Measurements from ENCODE around the gene MYH9.
"Not testable (repeated sequence)": the region's sequence is repeated elsewhere in the genome, so short reads cannot be mapped to it uniquely, and the experiment has no call there.

MYH9 gene

DNA sequence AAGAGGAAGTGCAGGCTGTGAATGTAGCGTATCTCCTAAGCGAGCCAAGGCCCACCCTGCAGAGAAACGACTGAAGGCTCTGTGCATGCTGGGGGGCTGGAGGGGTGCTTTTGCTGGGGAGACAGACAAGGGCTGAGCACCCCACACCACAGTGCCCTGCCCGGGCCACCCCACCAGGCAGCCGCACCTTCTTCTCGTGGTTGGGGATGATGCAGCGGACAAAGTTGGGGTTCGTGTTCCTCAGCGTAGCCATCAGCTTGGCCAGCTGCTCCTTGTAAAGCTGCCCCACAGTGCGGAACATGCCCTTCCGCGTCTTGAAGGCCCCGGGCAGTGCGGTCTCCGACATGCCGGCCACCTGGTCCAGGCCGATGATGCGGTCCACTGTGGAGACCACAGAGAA lies 81.5 kb downstream of the MYH9 start:
- no peak for DNase-seq

DNA sequence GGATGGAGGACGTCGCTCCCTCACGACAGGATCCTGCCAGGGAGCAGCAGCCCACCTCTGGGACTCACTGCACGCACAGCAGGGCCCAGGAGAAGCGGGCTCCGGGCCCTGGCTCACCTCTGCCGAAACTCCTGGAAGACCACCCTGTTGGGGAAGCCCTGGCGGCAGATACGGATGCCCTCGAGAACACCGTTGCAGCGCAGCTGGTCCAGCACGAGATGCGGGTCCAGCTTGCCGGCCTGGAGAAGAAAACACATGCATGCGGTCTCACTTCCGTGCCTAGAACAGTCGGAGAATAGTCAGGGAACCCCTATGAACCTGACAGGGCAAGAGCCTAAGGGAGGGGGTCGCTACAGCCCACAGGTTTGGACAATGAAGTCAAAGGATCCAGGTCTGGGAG lies 82.0 kb downstream of the MYH9 start:
- no peak for DNase-seq

DNA sequence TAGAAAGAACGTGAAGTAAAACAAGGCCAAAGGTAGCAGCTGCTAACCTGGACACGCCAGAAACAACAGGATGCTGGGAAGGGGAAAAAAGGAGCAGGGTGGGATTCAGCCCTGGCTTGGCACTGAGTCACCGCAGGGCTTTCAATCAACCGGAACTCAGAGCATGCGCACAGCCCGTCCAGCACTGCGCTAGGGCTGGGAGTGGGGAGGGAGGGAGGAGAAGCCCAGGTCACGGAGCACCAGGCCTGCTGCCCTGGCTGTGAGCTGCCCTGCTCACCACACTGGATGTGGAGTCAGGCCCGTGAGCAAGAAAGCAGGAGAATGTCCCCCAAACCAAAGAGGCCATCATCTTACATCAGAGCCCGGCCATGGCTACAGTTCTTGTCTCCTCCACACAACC lies 83.3 kb downstream of the MYH9 start:
- no peak for DNase-seq

DNA sequence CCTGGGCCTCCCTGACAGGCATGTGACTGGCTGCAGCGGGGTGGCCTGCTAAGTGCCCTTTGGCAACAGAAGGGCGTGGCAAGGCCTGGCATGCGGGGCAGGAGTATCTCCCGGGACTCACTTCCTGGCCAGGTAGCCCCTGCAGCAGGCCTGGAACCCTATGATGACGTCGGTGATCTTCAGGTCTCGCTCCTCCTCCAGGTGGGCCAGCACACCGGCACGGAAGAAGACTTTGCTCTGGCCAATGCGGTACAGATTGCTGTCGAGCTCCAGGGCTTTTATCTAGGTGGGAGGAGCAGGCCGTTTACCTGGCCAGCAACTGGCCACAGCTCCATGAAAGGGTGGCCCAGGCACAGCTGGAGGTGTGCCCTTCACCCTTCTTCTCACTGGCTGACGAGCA lies 83.9 kb downstream of the MYH9 start:
- DNase-seq, result no peak

DNA sequence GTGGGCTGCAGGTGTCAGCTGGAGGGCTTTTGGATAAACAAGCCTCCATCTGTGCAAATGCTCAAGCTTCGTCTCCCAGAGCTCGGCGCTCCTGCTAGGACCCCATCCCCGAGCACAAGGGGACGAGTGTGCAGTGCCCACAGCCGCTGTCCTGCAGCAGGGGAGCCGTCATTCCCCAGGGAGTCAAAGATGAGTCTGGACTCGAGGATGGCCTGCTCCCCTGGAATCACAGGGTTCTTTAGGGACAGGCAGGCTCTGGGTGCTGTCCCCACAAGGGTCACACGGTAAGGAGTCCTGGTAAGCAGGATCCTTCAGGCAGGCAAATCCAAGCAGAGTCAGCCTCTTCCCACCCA lies 84.7 kb downstream of the MYH9 start:
- DNase-seq, result no peak

DNA sequence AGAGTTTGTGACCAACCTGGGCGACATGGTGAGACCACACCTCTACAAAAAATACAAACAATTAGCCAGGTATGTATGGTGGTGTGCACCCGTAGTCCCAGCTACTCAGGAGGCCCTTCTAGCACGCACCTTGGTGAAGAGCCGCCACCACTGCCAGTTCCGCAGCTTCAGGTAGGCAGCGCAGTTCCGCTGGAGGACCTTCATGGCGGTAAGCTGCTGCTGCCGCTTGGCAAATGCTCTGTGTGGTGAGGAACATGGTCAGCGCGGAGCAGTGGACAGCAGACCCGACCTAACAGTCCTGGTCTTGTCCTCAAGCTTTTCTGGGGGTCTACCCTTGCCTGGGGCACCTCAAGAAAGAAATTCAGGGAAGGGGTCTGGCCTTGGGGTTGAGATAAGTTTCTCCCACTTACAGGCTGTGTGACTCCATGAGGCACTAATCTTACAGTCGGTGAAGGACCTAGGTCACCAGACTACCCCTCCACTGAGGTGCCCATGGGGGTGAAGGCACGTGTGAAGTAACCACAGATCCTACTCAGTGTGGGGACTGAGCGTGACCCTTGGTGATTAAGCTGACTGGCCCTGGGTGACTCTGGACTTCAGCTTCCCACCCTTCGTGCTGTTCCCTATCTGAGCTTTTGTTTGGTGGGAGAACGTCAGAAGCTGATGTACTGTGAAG lies 85.2 kb downstream of the MYH9 start:
- DNase-seq, result no peak

DNA sequence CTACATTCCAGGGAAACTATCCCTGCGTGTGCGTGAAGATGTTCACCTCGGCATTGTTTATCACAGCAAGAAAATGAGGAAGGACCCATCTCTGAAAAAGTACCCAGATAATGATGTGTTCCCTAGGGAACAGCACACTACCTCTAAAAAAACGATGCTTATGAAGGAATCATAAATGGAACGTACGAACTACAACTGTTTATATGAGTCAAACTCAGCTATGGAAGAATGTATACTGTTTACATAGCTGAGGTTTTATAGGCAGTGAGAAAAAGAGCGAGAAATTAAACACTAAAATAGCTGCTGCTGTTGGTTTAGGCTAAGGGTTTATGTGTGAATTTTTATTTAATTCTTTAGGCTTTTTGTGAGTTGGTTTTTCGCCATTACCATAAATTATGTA lies 85.9 kb downstream of the MYH9 start:
- DNase-seq, result no peak

DNA sequence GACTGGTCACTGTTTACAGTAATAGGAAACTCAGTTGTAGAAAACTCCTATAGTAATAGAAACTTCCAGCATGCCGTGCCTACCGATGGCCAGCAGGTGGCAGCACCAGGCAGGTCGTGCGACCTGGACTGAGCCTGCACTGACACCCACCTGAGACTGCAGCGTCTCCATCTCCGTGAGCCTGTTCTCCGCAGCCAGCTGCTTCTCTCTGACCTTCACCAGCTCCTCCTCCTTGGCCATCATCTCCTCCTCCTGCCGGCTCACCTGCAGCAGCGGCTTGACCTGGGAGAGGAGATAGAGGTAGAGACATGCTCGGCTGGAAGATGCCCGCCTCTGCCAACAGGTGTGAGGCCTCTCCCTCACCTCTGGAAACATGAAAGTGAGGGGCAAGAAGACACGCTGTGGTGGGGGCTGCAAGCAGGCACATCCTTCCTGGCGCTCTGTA lies 86.4 kb downstream of the MYH9 start:
- peak; percentile 84 for DNase-seq

DNA sequence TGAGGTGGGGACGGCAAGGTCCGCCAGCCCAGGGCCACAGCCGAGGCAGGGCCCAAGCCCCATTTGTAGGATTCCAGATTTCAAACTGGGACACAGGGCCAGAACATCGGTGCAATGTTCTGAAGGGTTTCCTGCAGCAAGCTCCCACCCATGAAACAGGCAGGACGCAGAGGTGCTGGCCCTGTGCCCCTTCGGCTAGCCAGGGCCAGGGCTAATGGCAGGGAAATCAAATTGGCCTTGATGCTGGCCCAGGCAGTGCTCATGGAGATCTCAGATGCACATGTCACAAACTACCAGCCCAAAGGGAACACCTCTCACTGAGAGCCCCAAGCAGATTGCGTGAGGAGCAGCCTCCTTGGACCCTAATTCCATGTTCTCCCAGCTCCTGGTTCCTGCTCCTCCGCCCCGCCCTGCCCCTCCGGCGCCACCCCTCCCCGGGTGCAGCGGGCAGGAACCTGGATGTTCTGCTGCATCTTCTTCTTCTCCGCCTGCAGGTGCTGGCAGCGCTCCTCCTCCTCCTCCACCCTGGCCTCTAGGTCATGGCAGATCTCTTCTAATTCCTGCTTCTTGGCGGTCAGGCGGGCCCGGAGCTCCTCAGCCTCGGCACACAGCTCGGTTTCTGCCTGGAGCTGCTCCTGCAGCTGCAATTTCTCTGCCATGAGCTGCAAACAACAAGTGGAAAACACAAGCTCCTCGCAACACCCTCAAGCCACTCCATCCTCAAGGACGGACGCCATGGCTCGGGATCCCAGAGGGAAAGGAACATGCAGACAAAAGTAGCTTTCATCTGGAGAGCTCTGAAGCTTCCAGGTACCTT lies 87.2 kb downstream of the MYH9 start:
- DNase-seq, result no peak

DNA sequence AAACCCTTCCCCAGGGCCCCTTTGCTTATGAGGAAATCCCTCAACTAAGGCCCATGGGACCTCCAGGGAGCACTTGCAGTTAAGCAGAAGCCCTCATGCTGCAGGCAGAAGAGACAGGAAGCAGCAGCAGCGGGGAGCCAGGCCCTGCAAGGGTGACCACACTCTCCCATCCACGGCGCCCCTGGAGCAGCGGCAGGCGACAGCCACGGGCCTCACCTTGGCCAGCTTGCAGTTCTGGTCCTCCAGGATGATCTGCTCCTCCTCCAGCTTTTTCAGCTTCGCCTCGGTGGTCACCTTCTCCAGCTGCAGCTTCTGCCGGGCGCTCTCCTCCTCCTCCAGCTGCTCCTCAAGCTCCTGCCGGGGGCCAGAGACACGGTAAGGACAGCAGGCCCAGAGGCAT lies 87.9 kb downstream of the MYH9 start:
- no peak for DNase-seq

DNA sequence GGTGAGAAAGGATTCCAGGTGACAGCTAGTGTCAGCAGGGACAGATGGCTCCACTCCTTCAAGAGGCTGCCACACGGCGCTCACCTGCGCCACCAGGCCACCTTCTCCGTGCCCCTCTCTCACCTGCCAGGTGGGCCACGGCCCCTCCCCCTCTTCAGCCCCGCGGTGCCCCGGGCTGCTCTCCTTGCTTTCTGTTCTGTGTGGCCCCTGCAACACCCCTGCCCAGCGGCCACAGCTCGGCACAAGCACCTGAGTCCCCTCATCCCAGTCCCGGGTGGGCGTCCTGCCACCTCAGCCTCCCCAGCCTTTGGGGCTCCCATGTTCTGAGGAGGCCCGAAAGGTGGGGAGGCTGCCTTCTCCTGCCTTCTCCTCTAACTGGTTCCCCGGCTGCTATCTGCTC lies 88.5 kb downstream of the MYH9 start:
- DNase-seq, result no peak

DNA sequence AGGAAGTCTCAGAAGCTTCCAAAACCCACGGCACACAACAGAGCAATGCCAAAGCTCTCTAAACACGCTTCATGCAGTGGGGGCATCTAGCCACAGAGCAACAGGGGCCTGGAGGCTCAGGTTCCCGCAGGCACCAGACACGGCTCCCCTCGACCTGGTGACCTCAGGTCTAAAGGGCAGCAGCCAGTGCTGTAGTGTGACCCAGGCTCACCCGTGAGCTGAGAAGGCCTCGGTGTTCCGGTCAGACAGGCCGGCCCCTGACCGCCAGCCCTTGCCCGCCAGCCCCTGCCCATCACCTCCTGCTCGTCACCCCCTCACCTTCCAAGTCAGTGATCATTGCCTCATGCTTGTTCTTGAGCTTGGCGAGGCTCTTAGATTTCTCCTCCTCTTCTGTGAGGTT lies 89.2 kb downstream of the MYH9 start:
- DNase-seq, result no peak

DNA sequence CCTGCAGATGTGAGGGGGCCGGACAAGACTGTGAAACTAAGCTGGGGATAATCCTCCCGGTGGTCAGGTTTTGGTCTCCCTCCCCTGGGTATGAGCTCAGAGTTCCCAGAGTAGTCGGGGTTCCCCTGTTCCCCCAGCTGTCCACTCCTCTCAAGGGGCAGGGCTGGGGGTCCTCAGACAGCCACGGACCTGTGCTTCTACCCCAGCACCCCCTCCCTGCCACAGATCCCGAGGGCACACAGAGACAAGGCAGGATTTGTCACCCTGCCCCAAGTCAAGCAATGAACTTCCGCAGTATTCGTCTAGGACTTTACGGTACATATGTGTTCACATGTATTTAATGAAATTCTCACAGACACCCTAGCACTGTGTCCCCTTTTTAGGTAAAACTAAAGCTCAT lies 89.6 kb downstream of the MYH9 start:
- DNase-seq, result no peak

DNA sequence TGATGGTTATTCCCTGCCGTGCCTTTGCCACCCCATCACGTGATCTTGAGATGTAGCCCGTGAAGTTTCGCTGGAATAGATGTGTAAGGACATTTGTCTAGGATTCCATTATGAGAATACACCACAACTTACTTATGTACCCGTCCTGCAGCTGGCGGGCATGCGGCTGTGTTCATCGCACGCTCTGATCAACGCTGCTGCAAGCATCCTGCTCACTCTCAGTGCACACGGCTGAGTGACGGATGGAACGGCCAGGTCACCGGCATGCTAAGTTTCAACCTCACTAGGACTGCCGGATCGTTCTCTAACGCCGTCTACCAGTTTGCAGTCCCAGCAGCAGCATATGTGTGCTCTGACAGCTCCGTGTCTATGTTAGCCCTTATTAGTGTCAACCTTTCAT lies 90.2 kb downstream of the MYH9 start:
- DNase-seq, result no peak

DNA sequence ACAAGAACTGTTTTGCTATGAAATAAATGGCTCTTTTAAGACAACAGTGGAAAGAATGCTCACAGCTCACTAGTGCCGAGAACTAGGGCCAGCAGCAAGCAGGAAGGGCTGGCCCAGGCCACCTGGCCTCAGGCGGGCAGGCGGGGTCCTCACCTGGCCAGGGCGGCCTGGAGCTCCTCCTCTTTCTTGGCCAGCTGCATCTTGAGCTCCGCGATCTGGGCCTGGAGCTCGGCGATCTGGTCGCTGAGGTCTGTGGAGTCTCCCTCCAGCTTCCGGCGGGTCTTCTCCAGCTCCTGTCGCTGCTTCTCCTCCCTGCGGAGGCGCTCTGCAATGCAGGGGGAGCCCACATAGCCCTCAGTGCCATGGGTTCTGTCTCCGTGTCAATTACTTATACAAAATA lies 91.1 kb downstream of the MYH9 start:
- no peak for DNase-seq

DNA sequence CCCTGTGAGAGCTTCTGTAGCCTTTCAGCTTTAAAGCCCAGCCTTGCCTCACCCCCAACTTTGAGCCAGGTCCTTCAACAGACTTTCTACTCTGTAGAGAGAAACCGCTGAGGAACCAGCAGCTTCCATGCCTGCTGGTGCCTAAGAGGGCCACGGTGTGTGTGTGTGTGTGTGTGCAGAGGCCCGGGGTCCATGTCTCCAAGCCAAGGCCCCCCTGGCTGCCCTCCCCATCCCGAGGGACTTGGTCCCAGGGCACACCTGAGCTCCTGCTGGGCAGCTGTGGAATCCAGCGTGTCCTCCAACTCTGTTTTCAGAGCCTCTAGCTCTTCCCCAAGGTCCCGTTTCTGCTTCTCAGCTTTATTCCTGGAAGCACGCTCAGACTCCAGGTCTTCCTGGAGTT lies 92.5 kb downstream of the MYH9 start:
- no peak for DNase-seq

DNA sequence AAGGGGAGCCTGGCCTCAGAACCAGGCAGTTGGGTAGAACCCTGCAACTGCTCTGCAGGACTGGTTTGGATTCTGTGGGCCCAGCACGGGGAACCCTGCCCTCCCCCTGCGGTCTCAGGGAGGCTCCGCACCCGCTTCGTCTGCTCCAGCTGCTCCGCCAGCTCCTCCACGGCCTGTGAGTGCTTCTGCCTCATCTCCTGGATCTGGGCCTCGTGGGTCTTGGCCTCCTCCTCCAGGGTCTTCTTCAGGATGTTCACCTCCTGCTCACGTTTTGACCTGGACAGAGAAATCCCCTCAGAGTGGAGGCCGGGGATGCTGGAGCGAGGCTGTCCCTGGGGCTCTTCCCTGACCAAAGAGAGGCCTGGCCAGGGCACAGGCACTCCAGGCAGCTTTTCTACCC lies 93.0 kb downstream of the MYH9 start:
- no peak for DNase-seq

DNA sequence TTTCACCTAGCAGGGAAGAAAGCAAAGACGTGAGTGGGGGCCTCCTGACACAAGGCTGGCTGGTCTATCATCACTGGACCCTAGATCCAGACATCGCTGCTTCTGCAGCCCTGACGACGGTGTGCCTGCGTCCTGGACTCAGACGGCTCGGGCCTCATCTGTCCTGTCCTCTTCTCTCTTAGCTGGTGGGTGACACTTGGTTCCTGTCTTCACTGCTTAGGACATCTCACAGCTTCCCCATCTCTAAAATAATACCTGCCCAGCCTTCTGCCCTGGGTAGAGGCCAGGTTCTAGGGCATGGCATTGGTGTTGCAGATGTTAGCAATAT lies 93.5 kb downstream of the MYH9 start:
- no peak for DNase-seq

DNA sequence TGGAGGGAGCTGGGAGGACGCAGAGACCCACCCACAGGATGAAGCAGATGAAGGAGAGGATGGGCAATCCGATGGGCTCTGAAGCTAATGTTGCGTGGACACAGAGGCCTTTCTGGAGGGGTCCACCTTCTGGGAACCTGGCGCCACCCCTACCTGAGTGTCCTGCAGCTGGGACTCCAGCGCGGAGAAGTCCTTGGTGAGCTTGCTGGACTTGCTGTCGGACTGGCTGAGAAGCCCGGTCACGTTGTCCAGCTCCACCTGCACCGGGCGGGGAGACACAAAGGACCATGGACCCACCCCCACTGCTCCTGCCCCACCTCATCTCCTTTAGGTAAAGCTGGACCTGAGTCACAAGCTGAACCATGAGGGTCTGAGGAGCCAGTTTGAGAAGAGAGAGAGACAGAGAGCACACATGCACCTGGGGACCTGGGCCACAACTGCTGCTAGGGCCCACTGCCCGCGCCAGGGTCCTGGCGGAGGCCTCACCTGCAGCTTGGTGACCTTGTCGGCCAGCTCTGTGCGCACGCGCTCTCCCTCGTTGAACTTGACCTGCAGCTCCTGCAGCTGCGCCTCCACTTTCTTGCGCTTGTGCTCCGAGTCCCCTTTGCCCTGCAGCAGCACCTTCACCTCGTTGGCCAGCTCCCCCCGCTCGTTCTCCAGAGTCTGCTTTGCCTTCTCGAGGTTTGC lies 94.0 kb downstream of the MYH9 start:
- DNase-seq, result no peak

DNA sequence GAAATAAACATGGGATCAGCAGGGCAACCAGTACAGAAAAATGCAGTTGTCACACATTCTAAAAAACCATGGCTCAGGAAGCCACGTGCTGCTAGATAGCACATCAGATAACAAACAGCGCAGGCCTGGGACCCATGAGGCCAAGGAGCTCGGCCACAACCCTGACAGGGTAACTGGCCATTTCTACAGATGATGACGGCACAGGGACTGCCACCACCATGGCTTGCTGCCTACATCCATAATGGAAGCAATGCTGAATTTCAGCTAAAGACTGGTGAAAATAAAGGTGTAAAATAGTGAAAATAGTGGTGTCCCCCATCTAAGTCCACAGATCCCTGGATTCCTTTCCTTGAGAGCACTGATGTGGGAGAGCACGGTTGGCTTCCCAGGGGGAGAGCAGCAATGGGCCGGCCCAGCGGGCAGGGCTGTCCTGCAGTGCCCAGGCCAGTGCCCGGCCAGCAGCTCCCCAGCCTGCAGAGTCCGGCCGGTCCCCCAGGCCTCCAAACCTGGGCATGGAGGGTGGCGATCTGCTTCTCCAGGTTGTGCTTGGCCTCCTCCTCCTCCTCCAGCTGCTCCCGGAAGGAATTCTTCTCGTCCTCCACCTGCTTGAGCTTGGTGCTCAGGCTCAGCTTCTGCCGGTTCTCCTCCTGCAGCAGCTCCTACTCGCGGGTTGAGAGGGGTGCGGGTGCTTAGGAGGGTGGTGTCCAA lies 94.8 kb downstream of the MYH9 start:
- DNase-seq, result no peak

DNA sequence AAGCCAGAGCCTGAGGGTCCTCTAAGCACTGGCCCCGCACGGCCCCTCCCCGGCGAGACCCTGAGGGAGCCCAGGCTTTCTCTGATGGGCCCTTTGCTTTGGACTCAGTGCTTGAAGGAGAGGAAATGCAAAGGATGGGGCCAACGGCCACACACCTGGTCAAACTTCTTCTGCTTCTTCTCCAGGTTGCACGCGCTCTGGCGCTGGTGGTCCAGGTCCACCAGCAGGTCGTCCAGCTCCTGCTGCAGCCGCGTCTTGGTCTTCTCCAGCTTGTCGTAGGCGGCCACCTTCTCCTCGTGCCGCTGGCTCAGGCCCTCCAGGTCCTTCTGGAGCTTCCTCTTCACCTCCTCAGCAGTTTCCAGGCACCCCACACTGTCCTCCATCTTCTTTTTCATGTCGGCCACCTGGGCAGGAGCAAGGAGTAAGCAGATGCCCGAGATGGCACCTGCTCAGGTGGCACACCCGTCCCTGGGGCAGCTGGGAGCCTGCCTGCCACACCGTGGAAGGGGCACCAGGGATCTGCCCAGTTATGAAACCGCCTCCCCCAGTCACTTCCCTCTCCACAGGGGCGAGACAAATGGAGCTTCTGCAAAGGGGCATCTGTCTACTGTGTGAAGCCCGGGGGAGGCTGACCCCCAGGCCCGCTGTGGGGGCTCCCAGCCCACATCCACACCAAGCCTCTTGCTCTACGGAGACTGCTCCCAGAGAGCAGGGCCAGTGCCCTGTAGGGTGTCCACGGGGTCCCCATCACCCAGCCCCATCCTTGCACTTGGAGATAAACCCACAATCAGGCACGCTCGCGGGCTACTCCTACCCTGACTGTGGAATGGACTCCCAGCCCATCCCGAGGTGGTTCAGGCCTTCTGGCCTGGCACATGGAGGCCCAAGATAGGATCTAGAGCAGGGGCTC lies 95.7 kb downstream of the MYH9 start:
- no peak for DNase-seq

DNA sequence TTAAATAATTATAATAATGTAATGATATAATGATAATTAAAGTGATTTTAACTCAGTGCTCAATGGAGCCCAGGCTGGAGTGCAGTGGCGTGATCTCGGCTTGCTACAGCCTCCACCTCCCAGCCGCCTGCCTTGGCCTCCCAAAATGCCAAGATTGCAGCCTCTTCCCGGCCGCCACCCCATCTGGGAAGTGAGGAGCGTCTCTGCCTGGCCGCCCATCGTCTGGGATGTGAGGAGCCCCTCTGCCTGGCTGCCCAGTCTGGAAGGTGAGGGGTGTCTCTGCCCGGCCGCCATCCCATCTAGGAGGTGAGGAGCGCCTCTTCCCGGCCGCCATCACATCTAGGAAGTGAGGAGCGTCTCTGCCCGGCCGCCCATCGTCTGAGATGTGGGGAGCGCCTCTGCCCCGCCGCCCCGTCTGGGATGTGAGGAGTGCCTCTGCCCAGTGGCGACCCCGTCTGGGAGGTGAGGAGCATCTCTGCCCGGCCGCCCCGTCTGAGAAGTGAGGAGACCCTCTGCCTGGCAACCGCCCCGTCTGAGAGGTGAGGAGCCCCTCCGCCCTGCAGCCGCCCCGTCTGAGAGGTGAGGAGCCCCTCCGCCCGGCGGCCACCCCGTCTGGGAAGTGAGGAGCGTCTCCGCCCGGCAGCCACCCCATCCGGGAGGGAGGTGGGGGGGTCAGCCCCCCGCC lies 97.2 kb downstream of the MYH9 start:
- DNase-seq, result not testable (repeated sequence)

All from CD4-positive, alpha-beta T cell treated with Interleukin-12 subunit alpha and Interleukin-12 subunit beta, for 1 hour (primary cell).